ENCODE results near the gene XPNPEP1.
"Not testable (repeated sequence)": the region's sequence is repeated elsewhere in the genome, so short reads cannot be mapped to it uniquely, and the experiment has no call there.

XPNPEP1 gene

DNA sequence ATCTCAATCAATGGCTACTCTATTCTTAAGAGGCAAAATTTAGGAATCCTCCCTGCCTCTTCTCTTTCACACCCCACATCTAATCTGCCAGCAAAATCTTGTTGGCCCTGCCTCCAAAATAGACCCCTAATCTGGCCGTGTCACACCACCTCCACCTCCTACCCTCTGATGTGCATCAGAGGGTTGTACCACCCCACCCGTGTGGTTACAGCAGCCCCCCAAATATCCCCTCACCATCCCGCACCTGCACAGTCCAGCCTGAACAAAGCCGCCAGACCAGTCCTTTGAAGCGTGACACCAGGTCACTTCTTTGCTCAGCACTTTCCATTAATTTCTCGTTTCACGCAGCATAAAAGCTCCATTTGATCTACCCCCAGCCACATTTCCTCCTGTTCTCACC, 776 bp upstream of the XPNPEP1 start:
- no peak for DNase-seq (ENCODE audit: low spot score)

DNA sequence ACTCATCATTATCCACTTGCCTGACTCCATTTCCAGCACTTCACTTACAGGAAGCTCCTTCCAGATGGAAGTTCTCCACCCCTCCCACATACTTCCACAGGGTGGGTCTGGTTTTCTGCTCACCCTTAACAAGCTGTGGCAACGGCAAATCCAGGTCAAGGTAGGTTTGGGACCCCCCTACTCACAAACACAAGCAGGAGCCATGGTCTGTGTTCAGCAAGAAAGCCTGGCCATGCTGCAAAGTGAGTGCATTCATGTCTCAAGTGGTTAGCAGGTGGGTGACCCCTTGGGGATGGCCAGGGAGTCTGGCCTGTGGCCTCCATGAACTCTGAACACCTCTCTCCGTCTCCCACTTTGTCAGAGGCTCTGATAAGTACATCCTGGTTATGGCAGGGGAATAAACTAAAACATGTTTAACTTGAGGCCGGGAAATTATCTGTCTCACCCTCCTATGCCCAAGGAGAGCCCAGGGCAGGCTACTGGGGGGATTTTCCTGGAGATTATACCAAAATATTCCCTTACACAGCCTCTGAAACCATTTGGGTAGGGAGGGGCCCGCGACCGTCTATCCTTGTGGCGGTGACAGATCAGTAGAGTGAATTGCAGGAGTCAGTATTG, 844 bp downstream of the XPNPEP1 start:
- DNase-seq (ENCODE audit: low spot score), result no peak

DNA sequence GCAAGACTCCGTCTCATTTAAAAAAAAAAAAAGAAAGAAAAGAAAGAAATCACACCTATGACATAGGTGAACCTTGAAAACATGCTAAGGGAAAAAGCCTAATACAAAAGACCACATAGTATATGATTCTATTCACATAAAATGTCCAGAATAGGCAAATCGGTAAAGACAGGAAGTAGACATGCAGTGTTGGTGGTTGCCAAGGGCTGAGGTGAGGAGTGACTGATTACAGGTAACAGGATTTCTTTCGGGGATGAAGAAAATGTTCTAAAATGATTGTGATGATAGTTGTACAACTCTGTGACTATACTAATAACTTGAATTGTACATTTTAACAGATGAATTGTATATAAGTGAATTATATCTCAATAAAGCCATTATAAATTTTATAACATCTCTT, 3.3 kb downstream of the XPNPEP1 start:
- DNase-seq (ENCODE audit: low spot score), result no peak

GRCh38 chr10:109919220-109919619, 4.1 kb downstream of the XPNPEP1 start:
- DNase-seq (ENCODE audit: low spot score), result no peak

DNA sequence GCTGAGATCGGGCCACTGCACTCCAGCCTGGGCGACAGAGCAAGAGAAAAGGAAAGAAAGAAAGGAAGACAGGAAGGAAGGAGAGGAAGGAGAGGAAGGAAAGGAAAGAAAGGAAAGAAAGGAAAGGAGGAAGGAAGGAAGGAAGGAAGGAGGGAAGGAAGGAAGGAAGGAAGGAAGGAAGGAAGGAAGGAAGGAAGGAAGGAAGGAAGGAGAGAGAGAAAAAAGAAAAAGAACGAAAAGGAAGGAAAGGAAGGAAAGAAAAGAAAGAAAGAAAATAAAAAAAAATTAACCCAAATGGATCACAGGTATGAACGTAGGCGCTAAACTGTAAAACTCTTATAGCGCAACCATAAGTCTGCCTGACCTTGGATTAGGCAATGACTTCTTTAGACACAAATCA, 4.6 kb downstream of the XPNPEP1 start:
- DNase-seq (ENCODE audit: low spot score), result not testable (repeated sequence)

GRCh38 chr10:109915566-109915965, 7.7 kb downstream of the XPNPEP1 start:
- DNase-seq (ENCODE audit: low spot score), result no peak

DNA sequence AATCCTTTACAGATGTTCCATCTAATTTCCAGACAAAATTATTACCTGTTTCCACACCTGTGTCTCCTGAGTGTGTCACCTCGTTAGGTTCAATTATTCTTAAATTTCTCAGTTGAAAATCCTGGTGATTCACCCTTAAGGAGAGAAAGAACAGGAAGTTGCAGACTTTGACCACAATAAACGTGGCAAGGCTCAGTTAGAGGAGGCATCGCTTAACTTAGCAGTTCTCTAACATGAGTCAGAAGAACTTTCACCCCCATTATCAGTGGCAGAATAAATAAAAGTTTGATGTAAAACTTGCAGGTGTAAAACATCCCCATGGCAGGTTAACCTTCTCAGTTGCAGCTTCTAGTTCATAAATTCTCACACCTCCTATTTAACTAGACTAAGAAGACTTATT, 8.3 kb downstream of the XPNPEP1 start:
- no peak for DNase-seq (ENCODE audit: low spot score)

- DNase-seq (ENCODE audit: low spot score), result no peak
Measured at GRCh38 chr10:109913306-109913892, 9.9 kb downstream of the XPNPEP1 start.

- no peak for DNase-seq (ENCODE audit: low spot score)
Measured at GRCh38 chr10:109912335-109913281, 10.7 kb downstream of the XPNPEP1 start.

- DNase-seq (ENCODE audit: low spot score), result no peak
Measured at GRCh38 chr10:109911903-109912302, 11.4 kb downstream of the XPNPEP1 start.

DNA sequence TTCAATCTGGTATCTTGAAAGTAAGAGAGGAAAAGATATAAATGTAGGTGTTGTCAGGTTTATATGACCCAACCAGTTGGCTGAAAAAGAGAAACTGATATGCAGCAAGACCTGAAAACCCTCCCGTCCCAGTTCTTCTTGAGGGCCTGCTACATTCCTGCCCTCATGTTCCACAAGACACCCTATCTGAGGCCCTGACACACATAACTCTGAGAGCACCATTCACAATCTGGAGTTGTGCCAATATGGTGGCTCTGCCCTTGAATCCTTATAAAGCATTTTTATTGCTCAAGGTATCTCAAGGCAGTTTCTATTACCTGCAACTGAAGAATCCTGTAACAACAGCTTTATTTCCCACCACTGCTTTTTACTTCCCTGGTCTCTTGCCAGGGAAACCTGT, 17.0 kb downstream of the XPNPEP1 start:
- no peak for DNase-seq (ENCODE audit: low spot score)

GRCh38 chr10:109904397-109904796, 18.9 kb downstream of the XPNPEP1 start:
- DNase-seq (ENCODE audit: low spot score), result no peak

GRCh38 chr10:109902992-109903947, 20.0 kb downstream of the XPNPEP1 start:
- no peak for DNase-seq (ENCODE audit: low spot score)

DNA sequence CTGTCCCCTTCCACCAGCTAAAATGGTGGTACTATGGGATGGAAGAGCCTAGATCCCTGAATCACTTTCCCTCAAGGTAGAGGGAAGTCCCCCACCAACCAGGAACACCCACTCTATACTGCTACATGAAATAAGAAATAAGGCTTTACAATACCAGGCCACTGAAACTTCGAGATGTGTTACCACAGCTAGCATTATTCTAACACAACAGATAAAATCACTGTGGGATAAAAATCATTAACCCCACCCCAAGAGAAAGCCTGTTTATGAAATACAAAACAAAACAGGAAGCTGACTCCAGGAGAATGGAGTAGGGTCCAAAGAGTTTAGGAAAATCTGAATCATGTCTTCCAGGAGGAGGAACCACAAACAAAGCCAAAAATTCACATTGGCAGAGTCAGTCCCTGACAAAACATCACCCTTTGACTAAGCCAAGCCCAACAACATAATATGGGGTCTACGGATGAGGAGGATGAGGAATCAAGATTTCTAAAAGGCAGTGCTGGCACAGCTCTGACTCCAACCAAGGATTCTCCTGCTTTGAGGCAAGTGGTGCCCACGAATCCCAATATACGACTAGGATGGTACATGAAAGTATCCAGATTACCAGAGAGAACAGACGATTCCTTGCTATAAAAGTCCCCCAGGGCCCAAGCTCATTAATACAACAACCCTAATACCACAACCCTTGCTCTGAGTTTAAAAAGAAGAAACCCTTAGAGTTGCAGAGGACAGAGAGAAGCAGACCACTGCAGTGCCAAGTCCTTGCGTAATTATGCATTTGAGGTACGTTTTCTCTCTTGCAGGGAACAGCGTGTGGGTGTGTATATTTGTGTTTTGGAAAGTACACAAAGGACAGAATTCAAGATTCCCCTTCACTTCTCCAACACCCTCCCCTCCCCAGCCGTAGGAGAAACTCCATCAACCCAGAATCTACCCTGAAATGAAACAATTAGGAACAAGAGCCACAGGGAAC, 23.7 kb downstream of the XPNPEP1 start:
- no peak for DNase-seq (ENCODE audit: low spot score)

- peak; percentile 86 for DNase-seq (ENCODE audit: low spot score)
Measured at GRCh38 chr10:109898666-109899355, 24.5 kb downstream of the XPNPEP1 start.

DNA sequence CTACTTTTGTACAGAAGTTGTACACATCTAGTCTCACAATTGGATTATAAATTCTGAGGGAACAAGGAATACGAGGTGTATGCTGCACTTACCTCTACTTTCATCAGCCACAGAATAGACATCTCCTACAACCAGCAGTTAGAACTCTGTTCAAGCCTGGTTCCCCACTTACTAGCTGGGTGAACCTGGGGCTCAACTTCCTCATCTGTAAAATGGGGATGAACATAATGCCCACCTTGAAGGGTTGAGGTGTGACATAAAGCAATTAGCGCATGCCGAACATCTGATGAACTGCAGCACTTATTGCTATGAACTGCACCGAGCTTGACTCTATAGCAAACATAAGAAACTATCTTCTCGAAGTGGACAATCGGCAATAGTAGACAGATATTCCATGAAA, 25.3 kb downstream of the XPNPEP1 start:
- no peak for DNase-seq (ENCODE audit: low spot score)

DNA sequence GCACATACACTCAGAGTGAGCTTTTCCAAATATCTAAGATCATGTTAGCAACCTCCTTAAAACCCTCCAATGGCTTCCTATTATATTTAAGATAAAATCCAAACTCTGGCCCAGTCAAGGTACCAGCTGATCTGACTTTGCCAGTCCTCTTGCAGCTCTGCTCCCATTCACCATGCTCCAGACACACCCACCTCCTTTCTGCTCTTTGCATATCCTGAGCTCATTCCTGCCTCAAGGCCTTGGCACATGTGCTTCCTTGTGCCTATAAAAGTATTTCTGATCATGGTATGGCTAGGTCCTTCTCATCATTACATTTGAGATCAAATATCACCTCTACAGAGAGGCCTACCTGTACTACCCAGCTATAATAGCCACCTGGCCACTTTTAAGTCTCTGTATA, 27.5 kb downstream of the XPNPEP1 start:
- no peak for DNase-seq (ENCODE audit: low spot score)

DNA sequence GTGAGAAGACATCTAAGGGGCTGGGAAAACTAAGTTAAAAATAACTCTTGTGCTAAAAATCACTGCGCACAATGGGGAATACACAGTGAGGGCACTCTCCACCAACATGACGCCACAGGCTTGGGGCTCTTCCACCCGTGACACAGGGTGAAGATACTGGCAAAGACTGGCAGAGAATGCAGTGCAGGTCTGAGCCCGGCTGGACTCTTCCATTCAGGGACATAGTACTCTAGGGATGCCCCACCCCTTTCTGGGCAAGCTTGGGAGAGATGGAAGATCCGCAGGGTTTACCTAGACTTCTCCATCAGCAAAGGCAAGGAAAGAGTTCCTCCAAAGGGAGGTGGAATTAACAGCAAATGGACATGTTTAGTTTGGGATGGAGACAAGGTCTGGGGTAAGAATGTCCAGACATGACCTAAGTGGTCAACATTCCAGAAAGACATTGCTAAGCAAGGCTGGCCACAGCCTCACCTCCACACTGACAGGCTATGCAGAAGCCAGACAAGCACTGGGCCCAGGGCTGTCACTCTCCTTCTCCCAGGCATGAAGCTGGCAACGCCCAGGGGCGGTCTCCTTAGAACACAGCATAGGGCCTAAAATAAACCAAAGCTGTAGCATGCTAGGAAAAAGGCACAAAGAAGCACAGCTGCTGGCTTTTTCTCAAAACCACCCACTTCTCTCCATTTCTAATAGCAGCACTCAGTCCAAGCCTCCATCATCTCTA, 28.1 kb downstream of the XPNPEP1 start:
- no peak for DNase-seq (ENCODE audit: low spot score)

DNA sequence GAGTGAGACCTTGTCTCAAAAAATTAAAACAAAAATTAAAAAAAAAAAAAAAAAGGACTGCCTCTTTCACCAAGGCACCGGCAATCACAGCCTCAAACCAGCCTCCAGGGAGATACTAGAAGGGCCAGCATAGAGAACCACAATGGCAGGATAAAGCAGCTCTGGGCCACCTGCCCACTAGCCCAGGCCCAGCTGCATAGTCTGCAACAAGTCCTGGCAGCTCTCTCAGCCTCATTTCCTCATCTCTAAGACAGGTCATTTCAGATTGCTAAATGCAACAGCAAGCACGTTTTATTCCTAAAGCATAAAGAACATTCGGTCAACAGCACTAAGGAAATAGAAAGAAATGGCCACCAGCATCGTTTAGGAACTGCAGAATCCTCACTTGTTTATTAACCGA, 28.8 kb downstream of the XPNPEP1 start:
- no peak for DNase-seq (ENCODE audit: low spot score)

All from hematopoietic multipotent progenitor cell treated with erythropoietin and hydrocortisone succinate and interleukin-3 and kit ligand, for 17 days (in vitro differentiated cells).